MM.1S (cell line): ENCODE data around the gene TMEM150C.

ENCODE experiments used
- DNase-seq: peaks from one replicate; pipeline ENCODE4 v3.0.0-alpha.2; 2015
- H2AFZ ChIP-seq: fragments of 300-600 bp; sonication (generic); 2 replicates; pipeline ENCODE4 v1.6.0; 2016; ENCODE audit warnings: antibody characterized with exemption, low read length
- H3F3A ChIP-seq: fragments of 300-600 bp; sonication (generic); 2 replicates; pipeline ENCODE4 v1.6.1; 2016; ENCODE audit warnings: mild to moderate bottlenecking, antibody characterized with exemption, low read length, moderate library complexity, mixed read lengths; ENCODE audit not compliant: insufficient read depth
- H3K27ac ChIP-seq: fragments of 300-600 bp; sonication (generic); 2 replicates; pipeline ENCODE4 v1.5.1; 2016; ENCODE audit warnings: mild to moderate bottlenecking, low read length
- H3K27me3 ChIP-seq: fragments of 300-600 bp; sonication (generic); replicated peaks from 2 replicates; pipeline ENCODE4 v1.6.0; 2016; ENCODE audit warnings: low read length; ENCODE audit not compliant: insufficient read depth
- H3K36me3 ChIP-seq: fragments of 300-600 bp; sonication (generic); replicated peaks from 2 replicates; pipeline ENCODE4 v1.6.1; 2016; ENCODE audit warnings: mild to moderate bottlenecking, low read length, mixed read lengths; ENCODE audit not compliant: insufficient read depth
- H3K4me1 ChIP-seq: fragments of 300-600 bp; sonication (generic); 2 replicates; pipeline ENCODE4 v1.6.1; 2016; ENCODE audit warnings: low read length, mixed read lengths
- H3K4me2 ChIP-seq: fragments of 300-600 bp; sonication (generic); 2 replicates; pipeline ENCODE4 v1.6.0; 2016; ENCODE audit warnings: low read depth, low read length
- H3K4me3 ChIP-seq: fragments of 300-600 bp; sonication (generic); 2 replicates; pipeline ENCODE4 v1.5.1; 2016; ENCODE audit warnings: low read length, mixed read lengths
- H3K79me2 ChIP-seq: fragments of 300-600 bp; sonication (generic); 2 replicates; pipeline ENCODE4 v1.6.1; 2016; ENCODE audit warnings: mixed run types, low read length, mixed read lengths
- H3K9ac ChIP-seq: fragments of 300-600 bp; sonication (generic); 2 replicates; pipeline ENCODE4 v1.6.1; 2016; ENCODE audit warnings: low read length, mixed read lengths
- H3K9me2 ChIP-seq: fragments of 300-600 bp; sonication (generic); replicated peaks from 2 replicates; pipeline ENCODE4 v1.6.1; 2016; ENCODE audit warnings: mild to moderate bottlenecking, low read length, mixed read lengths; ENCODE audit not compliant: insufficient read depth
- H3K9me3 ChIP-seq: fragments of 300-600 bp; sonication (generic); replicated peaks from 2 replicates; pipeline ENCODE4 v1.6.1; 2016; ENCODE audit warnings: mild to moderate bottlenecking, low read length, mixed read lengths; ENCODE audit not compliant: insufficient read depth
- H4K20me1 ChIP-seq: fragments of 300-600 bp; sonication (generic); 2 replicates; pipeline ENCODE4 v1.6.1; 2016; ENCODE audit warnings: mild to moderate bottlenecking, low read length, moderate library complexity, mixed read lengths; ENCODE audit not compliant: insufficient read depth
- EZH2 ChIP-seq: fragments of 300-600 bp; sonication (generic); optimal IDR thresholded peaks from 2 replicates; pipeline ENCODE3; 2017; ENCODE audit warnings: low read depth, mild to moderate bottlenecking, antibody characterized with exemption, low read length, mixed read lengths
- EZH2phosphoT487 ChIP-seq: fragments of 300-600 bp; sonication (generic); IDR thresholded peaks from 2 replicates; pipeline ENCODE4 v1.6.1; 2018; ENCODE audit warnings: antibody characterized with exemption, low read length
- TF ChIP-seq, protein P1 (sequence below): fragments of 300-600 bp; sonication (generic); IDR thresholded peaks from 2 replicates; pipeline ENCODE4 v1.5.1; 2016; ENCODE audit warnings: antibody characterized with exemption, low read length, mixed read lengths

The TMEM150C gene

DNA sequence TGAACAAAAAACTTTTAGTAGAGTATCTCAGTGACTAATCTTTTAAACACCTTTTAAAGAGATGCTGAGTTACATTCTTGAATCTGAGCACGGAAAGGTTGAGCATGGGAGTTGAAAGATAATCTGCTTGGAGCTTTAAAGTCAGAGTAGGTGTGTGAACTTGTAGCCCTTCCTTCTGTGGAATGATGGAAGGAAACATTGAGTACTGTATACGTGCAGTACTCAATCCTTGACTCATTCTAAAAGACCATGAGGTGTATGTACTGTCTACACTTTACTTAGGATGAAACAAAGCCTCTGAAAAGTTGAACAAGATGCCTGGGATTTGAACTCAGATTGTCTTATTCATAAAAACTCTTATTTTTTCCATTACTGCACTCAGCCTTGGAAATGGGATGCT is 128.0 kb downstream of the TMEM150C start:
- peaks cover 2% of the 10 kb centered on the region; the same call in 1 of the 2 replicates for H3K36me3 ChIP-seq
- H3K27me3 ChIP-seq, result no peaks in the 10 kb centered on the region
- H3K9me2 ChIP-seq, result no peaks in the 10 kb centered on the region
- TF ChIP-seq EZH2, result no peak
- TF ChIP-seq, protein P1, sequence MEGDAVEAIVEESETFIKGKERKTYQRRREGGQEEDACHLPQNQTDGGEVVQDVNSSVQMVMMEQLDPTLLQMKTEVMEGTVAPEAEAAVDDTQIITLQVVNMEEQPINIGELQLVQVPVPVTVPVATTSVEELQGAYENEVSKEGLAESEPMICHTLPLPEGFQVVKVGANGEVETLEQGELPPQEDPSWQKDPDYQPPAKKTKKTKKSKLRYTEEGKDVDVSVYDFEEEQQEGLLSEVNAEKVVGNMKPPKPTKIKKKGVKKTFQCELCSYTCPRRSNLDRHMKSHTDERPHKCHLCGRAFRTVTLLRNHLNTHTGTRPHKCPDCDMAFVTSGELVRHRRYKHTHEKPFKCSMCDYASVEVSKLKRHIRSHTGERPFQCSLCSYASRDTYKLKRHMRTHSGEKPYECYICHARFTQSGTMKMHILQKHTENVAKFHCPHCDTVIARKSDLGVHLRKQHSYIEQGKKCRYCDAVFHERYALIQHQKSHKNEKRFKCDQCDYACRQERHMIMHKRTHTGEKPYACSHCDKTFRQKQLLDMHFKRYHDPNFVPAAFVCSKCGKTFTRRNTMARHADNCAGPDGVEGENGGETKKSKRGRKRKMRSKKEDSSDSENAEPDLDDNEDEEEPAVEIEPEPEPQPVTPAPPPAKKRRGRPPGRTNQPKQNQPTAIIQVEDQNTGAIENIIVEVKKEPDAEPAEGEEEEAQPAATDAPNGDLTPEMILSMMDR, result no peak
- no peak for TF ChIP-seq EZH2phosphoT487
- H3K4me1 ChIP-seq, result peaks cover 6% of the 10 kb centered on the region; the same call in 1 of the 2 replicates
- H3K4me3 ChIP-seq, result no peak overlapping the region
- no peak for DNase-seq
- H3K79me2 ChIP-seq, result peaks cover 91% of the 10 kb centered on the region
- peaks cover 12% of the 10 kb centered on the region; the same call in 1 of the 2 replicates for H3F3A ChIP-seq
- H3K9me3 ChIP-seq, result no peaks in the 10 kb centered on the region
- H3K27ac ChIP-seq, result no peak overlapping the region
- H2AFZ ChIP-seq, result no peak overlapping the region
- H3K4me2 ChIP-seq, result no peak overlapping the region
- H3K9ac ChIP-seq, result no peak overlapping the region
- H4K20me1 ChIP-seq, result peaks cover 32% of the 10 kb centered on the region
